ENCODE measurements around the gene MYO3A.
A peak's percentile ranks its signal among the peaks of the same experiment; 100 is the strongest.

Gene MYO3A

DNA sequence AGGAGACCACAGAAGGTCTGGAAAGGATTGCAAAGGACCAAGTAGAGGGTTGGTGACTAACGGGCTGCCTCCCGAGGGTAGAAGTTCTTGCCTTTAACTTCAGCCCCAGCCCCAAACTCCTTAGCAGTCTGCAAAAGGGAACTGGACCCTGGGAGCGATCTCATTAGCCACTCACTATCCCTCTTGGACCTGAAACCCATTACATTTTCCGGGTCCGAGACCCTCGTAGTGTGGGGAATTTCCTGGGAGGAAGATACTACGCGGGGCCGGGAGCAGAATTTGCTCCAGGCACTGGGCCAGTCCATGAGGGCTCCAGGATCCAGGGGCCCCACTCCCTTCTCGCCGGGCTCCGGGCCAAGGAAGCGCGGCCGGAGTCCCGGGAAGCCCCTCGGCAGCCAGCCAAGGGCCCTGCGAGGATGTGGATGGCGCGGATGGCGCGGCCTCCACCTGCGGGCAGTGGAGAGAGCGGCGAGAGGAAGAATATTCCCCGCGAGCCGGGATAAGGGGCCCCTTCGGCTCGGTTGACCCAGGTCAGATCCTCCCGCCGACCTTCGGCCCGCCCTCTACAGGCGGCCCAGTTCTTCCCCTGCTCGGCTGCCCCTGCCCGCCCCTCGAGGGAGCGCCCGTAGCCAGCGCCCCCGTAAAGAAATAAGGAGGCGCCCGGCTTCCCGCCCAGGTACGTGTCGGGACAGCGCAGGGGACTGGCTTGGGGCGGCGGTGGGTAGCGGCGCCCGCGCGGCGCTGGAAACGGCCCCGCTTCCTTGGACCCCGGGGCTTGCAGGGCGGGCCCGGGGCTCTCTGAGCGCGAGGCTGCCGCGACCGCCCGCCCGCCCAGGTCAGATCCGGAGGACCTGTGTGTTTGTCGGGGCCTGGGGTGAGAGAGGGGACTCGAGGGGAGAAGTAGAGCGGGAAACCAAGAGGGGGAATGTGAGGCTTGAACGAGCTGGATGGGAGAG lies at the start of gene MYO3A:
Gene MYO3A (plus strand): TSS at position 577 of the 956 bp plus-strand sequence. CDS start 17,882 bp downstream, outside the sequence.
- DNase-seq, result peak; percentile 56

DNA sequence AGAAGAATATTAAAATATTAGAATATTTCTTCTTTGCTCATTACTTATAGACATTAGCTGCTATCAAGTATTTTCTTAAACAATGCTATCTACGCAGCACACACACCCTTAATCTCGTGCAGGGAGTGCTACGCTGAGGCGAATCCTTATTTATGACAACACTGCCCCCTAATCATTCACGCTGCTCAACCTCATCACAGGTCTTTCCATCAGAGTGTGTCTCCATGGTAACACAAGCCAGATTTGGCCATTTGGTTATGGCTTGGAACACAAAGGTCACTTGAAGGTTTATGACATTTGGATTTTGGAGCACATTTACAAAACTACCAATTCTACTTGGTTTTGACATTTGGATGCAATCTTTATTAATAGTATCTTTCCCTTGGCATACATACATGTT lies 45.4 kb upstream of the MYO3A start:
- no peak for DNase-seq

DNA sequence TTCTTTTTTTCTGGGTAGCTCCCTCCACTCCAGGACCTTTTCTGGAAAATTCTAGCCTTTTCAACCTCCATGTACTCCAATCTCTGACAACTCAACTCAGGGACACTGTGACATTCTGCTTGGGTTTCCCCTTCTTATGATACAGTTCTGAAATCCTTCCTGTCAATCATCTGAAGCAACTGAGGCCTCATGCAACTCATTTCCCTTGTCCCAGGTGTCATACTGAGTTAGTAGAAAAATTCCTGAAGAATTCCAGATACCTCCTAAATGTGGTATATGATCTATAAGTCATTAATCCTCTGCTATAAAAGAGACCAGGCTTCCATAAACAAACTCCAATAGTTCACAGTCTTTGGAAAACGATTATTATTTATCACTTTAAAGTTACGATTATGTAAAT lies 43.0 kb upstream of the MYO3A start:
- DNase-seq, result no peak

DNA sequence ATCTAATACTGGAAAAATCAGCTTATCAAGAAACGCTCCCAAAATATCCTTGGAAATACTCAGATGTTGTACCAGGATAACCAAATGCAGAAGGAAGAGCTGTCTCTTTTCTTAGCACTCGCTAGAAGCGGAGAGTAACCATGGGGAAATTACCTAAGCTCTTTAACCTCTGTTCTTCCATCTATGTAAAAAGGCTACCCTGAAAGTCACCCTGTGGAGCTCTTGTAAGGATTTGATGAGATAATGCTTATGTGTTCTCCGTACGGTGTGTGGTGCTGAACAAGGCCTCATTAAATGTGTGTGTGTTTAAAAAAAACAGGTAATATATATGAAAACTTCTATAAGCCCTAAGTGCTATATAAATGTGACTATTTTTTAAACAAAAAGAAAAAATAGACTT lies 38.2 kb upstream of the MYO3A start:
- no peak for DNase-seq

DNA sequence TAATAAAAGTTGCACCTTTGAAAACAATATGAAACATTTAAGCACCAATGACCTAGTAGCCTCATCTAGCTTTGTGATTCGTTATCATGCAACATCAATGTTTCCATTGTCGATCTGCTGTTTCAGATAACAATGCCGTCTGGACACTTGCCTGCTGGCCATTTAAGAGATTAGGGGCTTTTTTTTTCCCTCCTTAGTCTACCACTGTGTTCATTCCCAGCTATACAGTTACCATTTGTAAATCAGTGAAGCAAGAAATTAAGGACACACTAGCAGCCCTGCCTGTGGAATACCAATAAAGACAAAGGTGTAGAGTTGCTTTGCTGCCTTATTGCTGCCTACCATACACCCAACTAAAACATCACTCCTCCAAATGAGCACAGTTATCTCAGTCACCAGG lies 37.6 kb upstream of the MYO3A start:
- no peak for DNase-seq

DNA sequence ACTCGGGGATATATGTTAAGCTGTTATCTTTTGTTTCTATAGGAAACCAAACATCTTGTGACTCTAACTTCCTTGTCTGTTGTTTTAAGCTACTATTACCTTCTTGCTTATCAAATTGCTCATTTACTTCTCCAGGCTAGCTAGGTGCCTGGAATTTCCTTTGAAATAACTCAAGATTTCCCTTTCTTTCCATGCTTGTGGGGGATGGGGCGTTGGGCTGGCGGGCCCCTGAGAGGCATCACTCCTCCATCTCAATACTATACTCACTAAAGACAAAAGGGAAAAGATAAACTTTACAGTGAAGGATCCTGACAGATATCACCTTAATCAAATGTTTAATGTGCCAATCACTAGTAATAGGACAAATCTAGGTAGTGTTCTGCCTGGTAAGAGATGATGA lies 34.7 kb upstream of the MYO3A start:
- no peak for DNase-seq

- no peak for DNase-seq
Measured at GRCh38 chr10:25901199-25901598, 32.8 kb upstream of the MYO3A start.

DNA sequence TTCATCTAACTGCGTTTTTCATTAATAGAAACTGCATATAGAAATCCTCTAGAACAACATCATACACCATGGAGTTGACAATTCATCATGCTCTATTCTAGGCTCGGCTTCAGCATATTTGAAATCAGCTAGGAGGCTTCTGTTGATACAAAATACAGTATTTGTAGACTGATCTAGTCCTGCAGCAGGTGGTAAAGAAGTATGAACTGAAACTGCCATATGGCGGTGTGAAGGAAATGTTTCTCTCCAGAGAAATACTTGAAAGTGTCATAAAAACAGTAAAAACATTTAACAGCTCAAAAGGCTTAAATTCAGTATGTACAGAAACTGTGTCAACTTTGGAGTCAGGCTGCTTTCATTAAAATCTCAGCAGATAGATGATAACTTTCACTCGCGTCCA lies 32.0 kb upstream of the MYO3A start:
- DNase-seq, result no peak

DNA sequence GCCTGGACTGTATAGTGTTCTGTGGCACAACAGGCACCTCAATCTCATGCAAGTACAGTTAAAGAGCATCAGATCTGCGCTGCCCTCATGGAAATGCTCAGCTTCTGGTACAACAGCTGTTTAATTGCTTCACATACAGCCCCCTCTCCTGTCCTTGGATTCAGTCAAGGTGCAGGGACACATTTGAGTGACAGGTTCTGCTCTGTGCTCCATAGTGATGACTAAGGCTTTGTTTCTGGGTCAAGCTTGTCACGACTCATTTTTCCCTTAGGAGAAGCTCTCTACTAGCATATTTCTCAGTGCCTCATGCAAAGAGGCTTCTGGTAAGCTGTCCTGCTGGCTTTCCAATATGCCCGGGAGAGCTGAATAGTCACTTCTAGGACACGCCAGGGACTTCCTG lies 26.8 kb upstream of the MYO3A start:
- DNase-seq, result no peak

GRCh38 chr10:25912866-25913265 lies 21.2 kb upstream of the MYO3A start:
- DNase-seq, result peak; percentile 28

GRCh38 chr10:25914776-25915175 lies 19.3 kb upstream of the MYO3A start:
- DNase-seq, result no peak

GRCh38 chr10:25934621-25935139 lies 651 bp downstream of the MYO3A start:
- DNase-seq, result peak; percentile 4

DNA sequence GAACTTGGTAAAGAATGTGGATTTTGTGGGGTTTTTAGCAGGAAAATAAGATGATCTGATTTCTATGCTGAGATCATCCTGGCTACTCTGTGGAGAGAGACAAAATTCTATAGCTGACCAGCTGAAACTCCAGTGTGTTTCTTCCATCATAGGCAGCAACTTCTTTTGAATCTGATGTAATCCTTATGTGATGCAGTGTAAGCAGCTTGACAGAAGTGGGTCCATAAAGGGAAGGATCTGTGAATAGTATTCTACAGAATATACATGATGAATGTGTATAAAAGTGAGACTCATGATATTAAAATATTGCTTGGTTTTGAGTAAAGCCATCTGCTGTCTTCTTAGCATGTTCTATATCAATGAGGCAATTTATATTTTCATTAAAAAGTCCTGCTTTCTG lies 4.4 kb downstream of the MYO3A start:
- DNase-seq, result no peak

GRCh38 chr10:25944771-25945170 lies 10.7 kb downstream of the MYO3A start:
- no peak for DNase-seq

DNA sequence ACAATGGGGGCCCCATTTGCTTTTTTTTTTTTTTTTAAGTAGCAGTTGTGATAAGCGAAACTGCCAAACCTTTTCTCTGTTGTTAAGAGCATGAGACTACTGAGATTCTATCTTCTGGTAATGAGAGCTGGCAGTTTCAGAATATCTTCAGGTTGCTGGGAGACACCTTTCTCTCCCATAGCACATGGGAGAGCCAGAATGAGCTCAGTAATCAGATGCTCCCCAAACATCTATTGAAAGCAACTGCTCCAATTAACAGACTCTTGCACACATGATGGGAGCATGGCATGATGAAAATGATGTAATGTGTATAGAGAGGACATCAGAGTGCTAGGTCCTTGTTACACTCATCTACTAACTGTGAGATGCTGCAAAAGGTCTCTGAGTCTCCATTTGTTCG lies 18.8 kb downstream of the MYO3A start:
- DNase-seq, result no peak

DNA sequence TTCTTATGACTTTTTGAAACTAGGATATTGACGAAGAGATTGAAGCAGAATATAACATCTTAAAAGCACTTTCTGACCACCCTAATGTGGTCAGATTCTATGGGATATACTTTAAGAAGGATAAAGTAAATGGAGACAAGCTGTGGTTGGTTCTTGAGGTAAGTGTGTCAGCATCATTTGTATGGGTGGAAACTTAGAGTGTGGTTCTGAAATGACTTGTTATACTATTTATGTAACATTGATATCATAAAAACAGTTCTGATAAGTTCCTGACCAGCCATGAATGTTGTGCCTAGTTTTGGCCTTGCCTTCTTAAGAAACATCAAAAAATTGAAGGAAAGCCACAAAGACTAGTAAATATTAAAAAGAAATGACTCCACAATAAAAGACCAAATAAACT lies 20.8 kb downstream of the MYO3A start:
- no peak for DNase-seq

DNA sequence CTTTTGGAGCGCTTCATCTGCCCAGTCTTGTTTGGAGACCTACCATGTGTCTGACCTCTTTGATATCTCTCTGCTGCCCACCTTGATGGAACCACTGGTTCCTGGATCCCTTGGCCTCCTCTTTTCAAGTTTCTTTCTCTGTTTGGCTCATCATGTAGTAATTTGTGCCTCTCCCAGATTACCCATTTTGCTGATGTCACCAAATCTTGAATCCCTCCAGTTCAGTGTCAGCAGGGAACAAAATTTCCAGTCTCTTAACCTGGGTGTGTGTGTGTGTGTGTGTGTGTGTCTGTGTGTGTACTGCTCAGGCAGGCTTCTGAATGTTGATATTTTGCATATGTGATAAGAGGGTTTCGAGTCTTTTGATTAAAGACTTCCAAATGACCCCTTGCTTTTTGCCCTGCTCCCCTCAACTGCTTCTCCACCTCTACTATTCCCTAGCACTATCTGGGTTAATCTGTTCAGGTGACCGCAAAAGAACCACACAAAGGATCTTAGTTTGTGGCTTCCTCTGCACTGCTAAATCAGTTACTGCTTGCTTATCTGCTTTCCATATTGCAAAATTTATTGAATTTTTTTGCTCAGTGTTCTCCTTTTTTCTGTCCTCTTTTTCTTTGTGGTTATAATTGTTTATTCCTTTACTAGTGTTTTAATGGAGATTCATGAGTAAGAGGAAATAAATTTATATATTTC lies 25.7 kb downstream of the MYO3A start:
- DNase-seq, result no peak

- no peak for DNase-seq
Measured at GRCh38 chr10:25965584-25965983, 31.6 kb downstream of the MYO3A start.

- no peak for DNase-seq
Measured at GRCh38 chr10:25966844-25967243, 32.8 kb downstream of the MYO3A start.

DNA sequence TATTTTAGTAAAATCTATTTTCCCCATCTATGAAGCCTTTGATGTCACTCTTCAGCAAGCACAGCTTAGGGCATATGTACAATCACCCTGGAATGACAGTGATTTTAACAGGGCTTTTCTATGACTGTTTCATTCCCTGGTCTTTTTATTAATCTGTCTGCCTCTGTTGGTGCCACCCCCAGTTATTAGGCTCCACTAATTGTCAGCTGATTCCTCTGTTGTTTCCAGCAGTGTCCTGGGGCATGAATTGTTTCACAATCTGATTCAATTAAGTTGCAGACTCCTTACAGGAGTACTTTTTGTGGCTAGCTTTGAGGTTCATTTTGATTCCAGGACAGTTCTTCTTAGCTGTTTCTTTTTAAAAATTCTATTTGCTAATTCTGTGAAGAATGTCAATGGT lies 38.6 kb downstream of the MYO3A start:
- no peak for DNase-seq

DNA sequence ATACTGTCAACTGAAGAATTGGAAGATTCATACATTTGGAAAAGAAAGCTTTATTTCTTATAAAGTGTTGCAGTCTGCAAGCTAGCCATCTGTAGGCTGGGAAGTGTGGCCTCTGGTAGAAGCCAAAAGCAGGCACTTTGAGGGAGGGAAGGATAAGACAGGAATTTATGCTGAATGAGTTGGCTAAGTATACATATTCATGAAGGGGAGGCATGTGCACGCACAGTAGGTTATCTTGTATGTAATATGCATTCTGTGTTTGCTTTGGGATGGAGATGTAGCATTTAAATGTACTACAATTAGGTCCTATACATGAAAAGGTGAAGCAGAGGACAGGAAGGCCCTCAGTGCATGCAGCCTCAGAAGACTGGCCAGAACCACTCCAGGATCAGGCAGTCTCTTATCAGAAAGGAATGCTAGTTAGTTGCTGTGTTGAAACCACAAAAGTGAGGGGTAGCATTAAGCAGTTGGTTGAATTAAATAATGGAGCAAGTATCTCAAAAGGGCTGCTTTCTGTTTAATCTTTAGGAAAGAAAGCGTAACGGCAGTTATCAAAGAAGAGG lies 40.9 kb downstream of the MYO3A start:
- peak; percentile 71 for DNase-seq

GRCh38 chr10:25978771-25979170 lies 44.7 kb downstream of the MYO3A start:
- DNase-seq, result peak; percentile 21

- no peak for DNase-seq
Measured at GRCh38 chr10:25982107-25982506, 48.1 kb downstream of the MYO3A start.

DNA sequence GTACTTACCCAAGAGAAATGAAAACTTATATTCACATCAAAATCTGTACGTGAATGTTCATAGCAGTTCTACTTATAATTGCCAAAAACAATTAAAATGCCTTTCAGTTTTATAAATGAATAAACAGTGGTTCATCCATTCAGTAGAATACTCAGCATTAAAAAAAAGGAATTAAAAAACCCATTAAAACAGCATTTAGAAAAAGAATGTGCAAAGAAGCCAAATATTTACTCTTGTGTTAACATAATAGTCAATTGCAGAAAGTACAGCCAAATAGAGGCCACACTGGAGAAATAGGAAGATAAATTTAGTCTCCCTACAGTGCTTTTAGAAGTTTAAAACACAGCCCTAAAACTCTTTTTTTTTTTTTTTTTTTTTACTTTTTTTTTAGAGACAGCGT lies 54.6 kb downstream of the MYO3A start:
- DNase-seq, result no peak
